NCI-H1417 treated with DMSO at 0.1 percent for 48 hours (cell line): ENCODE data around the gene NUF2.

Source experiments
- DNase-seq: peaks from one replicate; lab custom pipeline; 2025; lab: John Stamatoyannopoulos, UW

NUF2 gene

DNA sequence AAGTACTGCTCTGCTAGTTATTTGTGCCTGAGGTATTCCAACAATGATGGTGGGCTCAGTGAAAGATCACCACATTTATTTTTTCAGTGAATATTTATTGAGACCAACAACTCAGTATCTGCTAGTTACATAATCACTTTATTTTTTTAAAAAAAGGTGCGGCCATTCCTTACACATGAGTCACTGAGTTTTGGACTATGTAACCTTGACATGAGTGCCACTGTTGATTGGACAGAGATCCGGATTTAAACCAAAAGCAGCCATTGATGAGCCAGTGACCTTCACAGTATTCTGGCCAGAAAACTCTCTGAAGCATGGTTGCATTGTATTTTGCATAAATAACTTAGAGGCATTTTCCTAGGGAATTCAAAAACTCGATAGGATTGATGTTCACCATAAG, 79.5 kb downstream of the NUF2 start:
- no peak for DNase-seq
